Gastroesophageal sphincter (tissue), 3 donors: ENCODE measurements around the gene KCND2.

Source experiments
- CTCF ChIP-seq, 4 experiments: fragments of 200-600 bp in 2 of 4; fragments of 450-650 bp in 2 of 4; sonication (generic) in 1 of 4; IDR thresholded peaks; one replicate each; pipeline ENCODE4 v1.5.1; 2017 to 2019; ENCODE audit warnings: antibody characterized with exemption in 4 of 4, mild to moderate bottlenecking in 2 of 4, moderate library complexity in 2 of 4
- POLR2A ChIP-seq, 2 donors: fragments of 450-650 bp; IDR thresholded peaks; one replicate each; pipeline ENCODE4 v1.6.1; 2017; ENCODE audit warnings: antibody characterized with exemption in 2 of 2, mild to moderate bottlenecking in 2 of 2, moderate library complexity in 1 of 2
- POLR2AphosphoS5 ChIP-seq: sonication (generic); formaldehyde crosslinking; IDR thresholded peaks from one replicate; pipeline ENCODE4 v1.6.1; 2017; ENCODE audit warnings: antibody characterized with exemption

- no peak for TF ChIP-seq CTCF (IDR thresholded peaks at IDR 0.05)
- TF ChIP-seq POLR2AphosphoS5 = no peak
- TF ChIP-seq POLR2A (IDR thresholded peaks at IDR 0.05) = no peak
Measured at GRCh38 chr7:120233338-120233737, 39.6 kb upstream of the KCND2 start.
